Ovary (tissue), 3 donors: ENCODE measurements around the gene BOK.

Experiments
- EP300 ChIP-seq: sonication (generic); formaldehyde crosslinking; IDR thresholded peaks from one replicate; pipeline ENCODE4 v1.6.1; 2017; ENCODE audit warnings: antibody characterized with exemption
- POLR2A ChIP-seq: fragments of 450-650 bp; IDR thresholded peaks from one replicate; pipeline ENCODE4 v1.6.1; 2017; ENCODE audit warnings: antibody characterized with exemption, mild to moderate bottlenecking, moderate library complexity
- TF ChIP-seq, protein P1 (sequence below), 3 donors: fragments of 450-650 bp in 2 of 3; fragments of 200-600 bp in 1 of 3; IDR thresholded peaks; one replicate each; pipeline versions ENCODE4 v1.5.1 to v1.8.0; 2016 to 2022; ENCODE audit warnings: antibody characterized with exemption in 3 of 3, mild to moderate bottlenecking in 1 of 3
- donor health status: DM: no; HTN: no; CAD: no.

GRCh38 chr2:241592126-241592845, 33.7 kb downstream of the BOK start:
- TF ChIP-seq, protein P1, sequence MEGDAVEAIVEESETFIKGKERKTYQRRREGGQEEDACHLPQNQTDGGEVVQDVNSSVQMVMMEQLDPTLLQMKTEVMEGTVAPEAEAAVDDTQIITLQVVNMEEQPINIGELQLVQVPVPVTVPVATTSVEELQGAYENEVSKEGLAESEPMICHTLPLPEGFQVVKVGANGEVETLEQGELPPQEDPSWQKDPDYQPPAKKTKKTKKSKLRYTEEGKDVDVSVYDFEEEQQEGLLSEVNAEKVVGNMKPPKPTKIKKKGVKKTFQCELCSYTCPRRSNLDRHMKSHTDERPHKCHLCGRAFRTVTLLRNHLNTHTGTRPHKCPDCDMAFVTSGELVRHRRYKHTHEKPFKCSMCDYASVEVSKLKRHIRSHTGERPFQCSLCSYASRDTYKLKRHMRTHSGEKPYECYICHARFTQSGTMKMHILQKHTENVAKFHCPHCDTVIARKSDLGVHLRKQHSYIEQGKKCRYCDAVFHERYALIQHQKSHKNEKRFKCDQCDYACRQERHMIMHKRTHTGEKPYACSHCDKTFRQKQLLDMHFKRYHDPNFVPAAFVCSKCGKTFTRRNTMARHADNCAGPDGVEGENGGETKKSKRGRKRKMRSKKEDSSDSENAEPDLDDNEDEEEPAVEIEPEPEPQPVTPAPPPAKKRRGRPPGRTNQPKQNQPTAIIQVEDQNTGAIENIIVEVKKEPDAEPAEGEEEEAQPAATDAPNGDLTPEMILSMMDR (IDR thresholded peaks at IDR 0.05) = no peak
- no peak for TF ChIP-seq POLR2A
- TF ChIP-seq EP300 = no peak
